Esophagus muscularis mucosa (tissue), 4 donors: ENCODE results near the gene HOXA11.

Experiments
- EP300 ChIP-seq: sonication (generic); formaldehyde crosslinking; IDR thresholded peaks from one replicate; pipeline ENCODE4 v1.6.1; 2017; ENCODE audit warnings: antibody characterized with exemption
- POLR2A ChIP-seq: fragments of 450-650 bp; IDR thresholded peaks from one replicate; pipeline ENCODE4 v1.6.1; 2017; ENCODE audit warnings: antibody characterized with exemption, moderate library complexity, mild to moderate bottlenecking, low read depth
- TF ChIP-seq, protein P1 (sequence below), 3 experiments: fragments of 200-600 bp in 2 of 3; fragments of 450-650 bp in 1 of 3; sonication (generic) in 2 of 3; IDR thresholded peaks; one replicate each; pipeline ENCODE4 v1.5.1; 2017 to 2019; ENCODE audit warnings: antibody characterized with exemption in 3 of 3, mild to moderate bottlenecking in 2 of 3, moderate library complexity in 1 of 3

DNA sequence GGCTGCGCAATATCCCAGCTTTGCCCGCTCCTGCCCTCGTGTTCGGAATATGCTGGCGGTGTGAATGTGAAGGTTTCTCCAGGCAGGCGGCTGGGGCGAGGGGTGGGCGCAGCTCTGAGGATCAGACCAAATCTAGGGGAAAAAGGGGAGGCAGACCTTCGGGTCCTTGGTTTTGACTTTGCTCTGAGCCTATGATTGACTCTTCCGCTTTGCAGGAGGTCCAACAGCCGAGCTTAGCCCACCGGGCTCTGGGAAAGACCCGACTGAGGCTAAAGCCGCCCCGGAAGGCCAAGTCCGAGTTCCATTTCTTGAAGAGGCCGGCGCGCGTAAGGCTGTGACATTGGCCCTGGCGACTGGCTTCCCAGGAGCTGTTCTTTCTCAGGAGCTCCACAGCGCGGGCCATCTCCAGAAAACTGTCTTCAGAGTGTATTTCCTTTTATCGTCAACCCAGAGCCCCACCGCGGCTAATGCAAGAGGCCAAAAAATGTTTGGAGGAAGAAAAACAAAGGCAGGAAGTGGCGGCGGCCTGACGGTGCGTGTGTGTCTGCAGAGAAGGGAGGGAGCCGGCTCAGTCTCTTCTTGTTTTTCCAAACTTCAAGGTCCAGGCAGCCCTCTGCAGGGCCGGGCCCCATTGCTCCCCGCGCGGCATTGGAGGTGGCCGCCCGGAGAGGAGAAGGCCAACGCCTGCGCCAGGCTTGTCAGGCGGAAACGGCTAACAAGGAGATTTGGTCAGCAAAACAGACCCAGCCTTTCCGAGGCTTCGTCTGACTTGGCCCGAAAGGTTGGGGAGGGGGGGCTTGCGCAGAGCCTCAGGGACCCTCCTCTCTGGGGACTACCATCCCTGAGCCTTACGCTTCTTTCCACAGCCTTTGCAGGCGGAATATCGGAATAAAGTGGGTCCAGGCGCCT lies 3.6 kb upstream of the HOXA11 start:
- TF ChIP-seq, protein P1, sequence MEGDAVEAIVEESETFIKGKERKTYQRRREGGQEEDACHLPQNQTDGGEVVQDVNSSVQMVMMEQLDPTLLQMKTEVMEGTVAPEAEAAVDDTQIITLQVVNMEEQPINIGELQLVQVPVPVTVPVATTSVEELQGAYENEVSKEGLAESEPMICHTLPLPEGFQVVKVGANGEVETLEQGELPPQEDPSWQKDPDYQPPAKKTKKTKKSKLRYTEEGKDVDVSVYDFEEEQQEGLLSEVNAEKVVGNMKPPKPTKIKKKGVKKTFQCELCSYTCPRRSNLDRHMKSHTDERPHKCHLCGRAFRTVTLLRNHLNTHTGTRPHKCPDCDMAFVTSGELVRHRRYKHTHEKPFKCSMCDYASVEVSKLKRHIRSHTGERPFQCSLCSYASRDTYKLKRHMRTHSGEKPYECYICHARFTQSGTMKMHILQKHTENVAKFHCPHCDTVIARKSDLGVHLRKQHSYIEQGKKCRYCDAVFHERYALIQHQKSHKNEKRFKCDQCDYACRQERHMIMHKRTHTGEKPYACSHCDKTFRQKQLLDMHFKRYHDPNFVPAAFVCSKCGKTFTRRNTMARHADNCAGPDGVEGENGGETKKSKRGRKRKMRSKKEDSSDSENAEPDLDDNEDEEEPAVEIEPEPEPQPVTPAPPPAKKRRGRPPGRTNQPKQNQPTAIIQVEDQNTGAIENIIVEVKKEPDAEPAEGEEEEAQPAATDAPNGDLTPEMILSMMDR (IDR thresholded peaks at IDR 0.05): no peak
- no peak for TF ChIP-seq POLR2A
- TF ChIP-seq EP300: no peak
